ENCODE measurements around the gene MDFI. TPM values are rescaled to one million over a fixed set of nuclear protein-coding genes. Genes with fewer than 3 reads are reported as not detected.

The MDFI gene, protein sequence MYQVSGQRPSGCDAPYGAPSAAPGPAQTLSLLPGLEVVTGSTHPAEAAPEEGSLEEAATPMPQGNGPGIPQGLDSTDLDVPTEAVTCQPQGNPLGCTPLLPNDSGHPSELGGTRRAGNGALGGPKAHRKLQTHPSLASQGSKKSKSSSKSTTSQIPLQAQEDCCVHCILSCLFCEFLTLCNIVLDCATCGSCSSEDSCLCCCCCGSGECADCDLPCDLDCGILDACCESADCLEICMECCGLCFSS
- total RNA-seq, result 0.11 and 1.2 TPM in 2 replicates

GRCh38 chr6:41638002-41638934 is at the start of gene MDFI:
MDFI (plus strand) TSS chr6:41638468; CDS start chr6:41638750, 282 bp downstream.

Other genes with a start within 250 kb of the MDFI start
- gene FOXP4, start 92.1 kb upstream of the MDFI start, total RNA-seq, result 2.8 and 4.0 TPM in 2 replicates
- gene TFEB, start 97.1 kb downstream of the MDFI start, total RNA-seq, result 3.0 and 5.6 TPM in 2 replicates
- not detected in 2 replicates for gene PGC, start 108.9 kb downstream of the MDFI start, total RNA-seq
- gene FRS3, start 141.4 kb downstream of the MDFI start, total RNA-seq, result 1.5 TPM in 2 replicates
- gene PRICKLE4, start 142.3 kb downstream of the MDFI start, total RNA-seq, result 0.66 TPM in 1 of 2 replicates, not detected in the other
- 77.7 and 107 TPM in 2 replicates for gene TOMM6, start 149.2 kb downstream of the MDFI start, total RNA-seq